Type B pancreatic cell (in vitro differentiated cells): Measurements from ENCODE around the gene SAP30. TPM values are rescaled to one million over a fixed set of nuclear protein-coding genes. Genes with fewer than 3 reads are reported as not detected.

Source experiments
- DNase-seq: peaks from one replicate; pipeline ENCODE4 v3.0.0; 2021; ENCODE audit warnings: mixed read lengths; ENCODE audit not compliant: unreplicated experiment; ENCODE audit errors: extremely low spot score
- H3K27ac Mint-ChIP-seq: 2 replicates; pipeline ENCODE4 v1.8.0; 2021; ENCODE audit warnings: mild to moderate bottlenecking, mixed read lengths
- H3K27me3 Mint-ChIP-seq: 2 replicates; pipeline ENCODE4 v1.8.0; 2021; ENCODE audit warnings: mixed read lengths
- H3K36me3 Mint-ChIP-seq: 2 replicates; pipeline ENCODE4 v1.8.0; 2021; ENCODE audit warnings: mixed read lengths
- H3K4me1 Mint-ChIP-seq: one replicate; pipeline ENCODE4 v1.8.0; 2021; ENCODE audit warnings: mixed read lengths; ENCODE audit not compliant: unreplicated experiment
- H3K4me3 Mint-ChIP-seq: 2 replicates; pipeline ENCODE4 v1.8.0; 2021; ENCODE audit warnings: mild to moderate bottlenecking, mixed read lengths
- H3K9me3 Mint-ChIP-seq: 2 replicates; pipeline ENCODE4 v1.8.0; 2021; ENCODE audit warnings: mixed read lengths
- CTCF ChIP-seq: fragments of 200-600 bp; sonication (generic); conservative IDR thresholded peaks from 2 replicates; pipeline ENCODE4 v1.5.0; 2021; ENCODE audit warnings: antibody characterized with exemption, mild to moderate bottlenecking
- total RNA-seq: library from RNA; stranded (reverse); gene quantifications from 2 replicates; pipeline ENCODE4 v1.2.1, GENCODE V29; 2021; ENCODE audit warnings: low replicate concordance

SAP30 gene
- total RNA-seq, 1 donor from 2014 or later, result 21.3 TPM

GRCh38 chr4:173401063-173401462 lies 30.3 kb downstream of the SAP30 start:
- Mint-ChIP-seq H3K36me3 (peaks cover 5% of the 10 kb centered on the region), H3K27ac (no peak overlapping the region), H3K4me3 (no peak overlapping the region), H3K9me3 (no peaks in the 10 kb centered on the region), H3K27me3 (no peaks in the 10 kb centered on the region), H3K4me1 (no peaks in the 10 kb centered on the region)
- TF ChIP-seq CTCF, result no peak
- DNase-seq, result no peak

- DNase-seq, result no peak
- no peak overlapping the region for H3K27ac Mint-ChIP-seq
- TF ChIP-seq CTCF, result no peak
- H3K9me3 Mint-ChIP-seq, result no peaks in the 10 kb centered on the region
- H3K27me3 Mint-ChIP-seq, result no peaks in the 10 kb centered on the region
- H3K36me3 Mint-ChIP-seq, result peaks cover 6% of the 10 kb centered on the region
- no peak overlapping the region for H3K4me3 Mint-ChIP-seq
- H3K4me1 Mint-ChIP-seq, result no peaks in the 10 kb centered on the region
Measured at GRCh38 chr4:173403051-173403450, 32.3 kb downstream of the SAP30 start.

GRCh38 chr4:173404296-173404865 lies 33.6 kb downstream of the SAP30 start:
- no peak for DNase-seq
- Mint-ChIP-seq H3K36me3 (peaks cover 8% of the 10 kb centered on the region), H3K27me3 (no peaks in the 10 kb centered on the region), H3K4me3 (no peak overlapping the region), H3K27ac (no peak overlapping the region), H3K4me1 (no peaks in the 10 kb centered on the region), H3K9me3 (no peaks in the 10 kb centered on the region)
- no peak for TF ChIP-seq CTCF

- Mint-ChIP-seq H3K27me3 (no peaks in the 10 kb centered on the region), H3K9me3 (no peaks in the 10 kb centered on the region), H3K27ac (no peak overlapping the region), H3K4me3 (no peak overlapping the region), H3K36me3 (peaks cover 15% of the 10 kb centered on the region), H3K4me1 (no peaks in the 10 kb centered on the region)
- no peak for TF ChIP-seq CTCF
- DNase-seq, result no peak
Measured at GRCh38 chr4:173405840-173406606, 35.3 kb downstream of the SAP30 start.

GRCh38 chr4:173410079-173410478 lies 39.3 kb downstream of the SAP30 start:
- H3K36me3 Mint-ChIP-seq, result peaks cover 15% of the 10 kb centered on the region
- H3K4me3 Mint-ChIP-seq, result no peak overlapping the region
- no peaks in the 10 kb centered on the region for H3K9me3 Mint-ChIP-seq
- no peaks in the 10 kb centered on the region for H3K27me3 Mint-ChIP-seq
- peaks cover under 1% of the 10 kb centered on the region for H3K4me1 Mint-ChIP-seq
- DNase-seq, result no peak
- no peak overlapping the region for H3K27ac Mint-ChIP-seq
- no peak for TF ChIP-seq CTCF
